ENCODE data around the gene ZSCAN21.

The ZSCAN21 gene

GRCh38 chr7:100090527-100091410, 41.2 kb downstream of the ZSCAN21 start:
- peak; percentile 1 for ATAC-seq
- TF ChIP-seq ZFP30 (CRISPR knock-in tag; IDR thresholded peaks at IDR 0.05), result no peak
- TF ChIP-seq ZFP3 (CRISPR knock-in tag; IDR thresholded peaks at IDR 0.05), result no peak
- no peak for TF ChIP-seq TOX (CRISPR knock-in tag; IDR thresholded peaks at IDR 0.05; ENCODE audit: borderline replicate concordance)
- TF ChIP-seq ESRRG (CRISPR knock-in tag; IDR thresholded peaks at IDR 0.05), result no peak
- no peak for TF ChIP-seq CREB5 (CRISPR knock-in tag; IDR thresholded peaks at IDR 0.05; ENCODE audit: low read depth)
- no peak for TF ChIP-seq GLIS3 (CRISPR knock-in tag; IDR thresholded peaks at IDR 0.05)
- no peak for TF ChIP-seq PATZ1 (CRISPR knock-in tag; IDR thresholded peaks at IDR 0.05; ENCODE audit: borderline replicate concordance)
- TF ChIP-seq POU6F1 (CRISPR knock-in tag; IDR thresholded peaks at IDR 0.05; ENCODE audit: borderline replicate concordance, low read depth), result no peak
- TF ChIP-seq ZNF565 (CRISPR knock-in tag; conservative IDR thresholded peaks at IDR 0.05; ENCODE audit: low read depth), result no peak
- no peak for TF ChIP-seq BACH2 (CRISPR knock-in tag; IDR thresholded peaks at IDR 0.05; ENCODE audit: borderline replicate concordance)
- TF ChIP-seq CSRNP3 (CRISPR knock-in tag; IDR thresholded peaks at IDR 0.05), result no peak
- TF ChIP-seq ZNF8 (CRISPR knock-in tag; IDR thresholded peaks at IDR 0.05), result no peak
- TF ChIP-seq ISL1 (CRISPR knock-in tag; IDR thresholded peaks at IDR 0.05), result no peak
- TF ChIP-seq ARNTL (CRISPR knock-in tag; IDR thresholded peaks at IDR 0.05; ENCODE audit: borderline replicate concordance, low read depth), result no peak
- TF ChIP-seq CSDC2 (CRISPR knock-in tag; IDR thresholded peaks at IDR 0.05), result no peak
- no peak for TF ChIP-seq TSHZ2 (CRISPR knock-in tag; IDR thresholded peaks at IDR 0.05)

GRCh38 chr7:100091411-100092181, 42.0 kb downstream of the ZSCAN21 start:
- peak; percentile 7 for ATAC-seq
- TF ChIP-seq SNAI2 (CRISPR knock-in tag; IDR thresholded peaks at IDR 0.05) (no peak), RARB (CRISPR knock-in tag; IDR thresholded peaks at IDR 0.05) (peak; percentile 21; the same call in 1 of the 2 replicates), TCF4 (CRISPR knock-in tag; IDR thresholded peaks at IDR 0.05; ENCODE audit: borderline replicate concordance) (peak; percentile 29; the same call in 1 of the 2 replicates), TSHZ2 (CRISPR knock-in tag; IDR thresholded peaks at IDR 0.05) (0 out of 2 replicates have a peak, but pooled peaks have one; percentile 14), OSR1 (CRISPR knock-in tag; IDR thresholded peaks at IDR 0.05) (no peak), BACH2 (CRISPR knock-in tag; IDR thresholded peaks at IDR 0.05; ENCODE audit: borderline replicate concordance) (no peak), GLIS3 (CRISPR knock-in tag; IDR thresholded peaks at IDR 0.05) (peak; percentile 80), ZFP3 (CRISPR knock-in tag; IDR thresholded peaks at IDR 0.05) (no peak), ARNTL (CRISPR knock-in tag; IDR thresholded peaks at IDR 0.05; ENCODE audit: borderline replicate concordance, low read depth) (no peak), ISL1 (CRISPR knock-in tag; IDR thresholded peaks at IDR 0.05) (no peak), PATZ1 (CRISPR knock-in tag; IDR thresholded peaks at IDR 0.05; ENCODE audit: borderline replicate concordance) (peak; percentile 34; the same call in 1 of the 2 replicates), CREB5 (CRISPR knock-in tag; IDR thresholded peaks at IDR 0.05; ENCODE audit: low read depth) (peak; percentile 20; the same call in 1 of the 2 replicates)
